ENCODE measurements around the gene PARD3.

- TF ChIP-seq CTCF (IDR thresholded peaks at IDR 0.05) (no peak), POLR2A (IDR thresholded peaks at IDR 0.05) (no peak)
These were observed 135.9 kb downstream of the PARD3 start for GRCh38 chr10:34679177-34679576.
